HG03571 (cell line): ENCODE measurements around the gene NALCN.
A peak's percentile ranks its signal among the peaks of the same experiment; 100 is the strongest.

ENCODE experiments used
- ATAC-seq: cut with Tn5 transposase; IDR thresholded peaks from one replicate; pipeline ENCODE4 v1.9.1; 2021; ENCODE audit not compliant: unreplicated experiment

NALCN gene

GRCh38 chr13:101140936-101141335, 275.4 kb downstream of the NALCN start:
- no peak for ATAC-seq

GRCh38 chr13:101140087-101140770, 276.1 kb downstream of the NALCN start:
- no peak for ATAC-seq

- ATAC-seq, result no peak
Observed at GRCh38 chr13:101139081-101139480, 277.2 kb downstream of the NALCN start.

- ATAC-seq, result peak; percentile 77
Observed at GRCh38 chr13:101127741-101128353, 288.5 kb downstream of the NALCN start.

- ATAC-seq, result no peak
Observed at GRCh38 chr13:101123028-101123427, 293.3 kb downstream of the NALCN start.

- no peak for ATAC-seq
Observed at GRCh38 chr13:101121608-101122007, 294.7 kb downstream of the NALCN start.

- ATAC-seq, result no peak
Observed at GRCh38 chr13:101120007-101120406, 296.3 kb downstream of the NALCN start.

GRCh38 chr13:101116826-101117225, 299.5 kb downstream of the NALCN start:
- ATAC-seq, result no peak

GRCh38 chr13:101116341-101116740, 300.0 kb downstream of the NALCN start:
- ATAC-seq, result no peak

- ATAC-seq, result no peak
Observed at GRCh38 chr13:101115762-101116171, 300.5 kb downstream of the NALCN start.

GRCh38 chr13:101111894-101112293, 304.4 kb downstream of the NALCN start:
- ATAC-seq, result no peak

- ATAC-seq, result no peak
Observed at GRCh38 chr13:101109005-101109404, 307.3 kb downstream of the NALCN start.

GRCh38 chr13:101098873-101099272, 317.4 kb downstream of the NALCN start:
- no peak for ATAC-seq

GRCh38 chr13:101092985-101093384, 323.3 kb downstream of the NALCN start:
- no peak for ATAC-seq

GRCh38 chr13:101090287-101090686, 326.0 kb downstream of the NALCN start:
- no peak for ATAC-seq

- no peak for ATAC-seq
Observed at GRCh38 chr13:101085551-101085950, 330.8 kb downstream of the NALCN start.

- no peak for ATAC-seq
Observed at GRCh38 chr13:101082441-101082840, 333.9 kb downstream of the NALCN start.

GRCh38 chr13:101080616-101081015, 335.7 kb downstream of the NALCN start:
- no peak for ATAC-seq

- ATAC-seq, result no peak
Observed at GRCh38 chr13:101065329-101065728, 351.0 kb downstream of the NALCN start.

- ATAC-seq, result no peak
Observed at GRCh38 chr13:101059793-101060192, 356.5 kb downstream of the NALCN start.

GRCh38 chr13:101058841-101059240, 357.5 kb downstream of the NALCN start:
- no peak for ATAC-seq

GRCh38 chr13:101053301-101054093, 362.8 kb downstream of the NALCN start:
- no peak for ATAC-seq
